Measurements from ENCODE around the gene PTK6. TPM values are rescaled to one million over a fixed set of nuclear protein-coding genes. Genes with fewer than 3 reads are reported as not detected.
A peak's percentile ranks its signal among the peaks of the same experiment; 100 is the strongest.

Gene PTK6
- total and polyA plus RNA-seq, 2 of the 13 experiments (the other 11 are each of a cell fraction or from before 2014, with no cell fraction given) = 0.08 TPM; not detected in 1

GRCh38 chr20:63580796-63581461, 43.8 kb upstream of the PTK6 start (continued):
- TF ChIP-seq ZGPAT (CRISPR knock-in tag; IDR thresholded peaks at IDR 0.05) (peak; percentile 37; the same call in 1 of the 2 replicates), KLF11 (CRISPR knock-in tag; IDR thresholded peaks at IDR 0.05) (0 out of 2 replicates have a peak, but pooled peaks have one; percentile 59), PATZ1 (CRISPR knock-in tag; IDR thresholded peaks at IDR 0.05) (peak; percentile 43; the same call in 1 of the 2 replicates), CEBPG (CRISPR knock-in tag; IDR thresholded peaks at IDR 0.05) (0 out of 2 replicates have a peak, but pooled peaks have one; percentile 4), KDM4B (CRISPR knock-in tag; IDR thresholded peaks at IDR 0.05) (peak; percentile 85), ZNF501 (CRISPR knock-in tag; IDR thresholded peaks at IDR 0.05) (no peak; the same call in 1 of the 2 replicates), SRY (CRISPR knock-in tag; IDR thresholded peaks at IDR 0.05) (peak; percentile 60; the same call in 1 of the 2 replicates), SALL1 (CRISPR knock-in tag; IDR thresholded peaks at IDR 0.05) (peak; percentile 54; the same call in 1 of the 2 replicates), MTERF4 (CRISPR knock-in tag; IDR thresholded peaks at IDR 0.05) (0 out of 2 replicates have a peak, but pooled peaks have one; percentile 47), HMGXB4 (CRISPR knock-in tag; IDR thresholded peaks at IDR 0.05; ENCODE audit: borderline replicate concordance in 1 of 2, low read depth in 1 of 2) (peak in 1 of 2 experiments; percentile 72; a peak in 2 of 4 replicates), ZKSCAN5 (CRISPR knock-in tag; IDR thresholded peaks at IDR 0.05) (peak; percentile 95), CHCHD3 (CRISPR knock-in tag; IDR thresholded peaks at IDR 0.05) (0 out of 2 replicates have a peak, but pooled peaks have one; percentile 60), IRF1 (CRISPR knock-in tag; IDR thresholded peaks at IDR 0.05; ENCODE audit: low read depth) (no peak), ZBTB2 (CRISPR knock-in tag; IDR thresholded peaks at IDR 0.05; ENCODE audit: low read depth) (no peak), SP140L (CRISPR knock-in tag; IDR thresholded peaks at IDR 0.05; ENCODE audit: borderline replicate concordance) (0 out of 2 replicates have a peak, but pooled peaks have one; percentile 54), LBX2 (CRISPR knock-in tag; IDR thresholded peaks at IDR 0.05; ENCODE audit: borderline replicate concordance) (no peak), BHLHE40 (IDR thresholded peaks at IDR 0.05; ENCODE audit: low read length) (peak; percentile 39; the same call in 1 of the 2 replicates)

Measured in HepG2 (cell line).